HEK293 (cell line): Measurements from ENCODE around the gene PDZRN3.
A peak's percentile ranks its signal among the peaks of the same experiment; 100 is the strongest.

Experiments used
- CTCF ChIA-PET: fragments of 350-600 bp; formaldehyde crosslinking; extraction: SDS; loops from one replicate; lab custom pipeline; 2021; ENCODE audit warnings: antibody characterized with exemption; lab: Yijun Ruan, JAX
- POLR2A ChIA-PET: fragments of 300-600 bp; formaldehyde crosslinking; extraction: SDS; loops from one replicate; lab custom pipeline; 2020; ENCODE audit warnings: antibody characterized with exemption, inconsistent platforms; lab: Yijun Ruan, JAX
- H3K27ac ChIP-seq: fragments of 200-500 bp; sonication (Bioruptor generic); 2 replicates; pipeline ENCODE4 v1.5.1; 2014; ENCODE audit warnings: low read depth, low read length, control low read depth, inconsistent platforms; ENCODE audit errors: extremely low read depth
- H3K36me3 ChIP-seq, 2 experiments: fragments of 200-500 bp in 1 of 2; sonication (Bioruptor generic) in 1 of 2; 1 replicate in 1 of 2; 2 replicates in 1 of 2; pipeline ENCODE4 v1.5.1; 2014 to 2017; ENCODE audit warnings: inconsistent platforms in 2 of 2, low read length in 2 of 2; ENCODE audit not compliant: control insufficient read depth in 2 of 2, insufficient read depth in 1 of 2
- H3K4me1 ChIP-seq: fragments of 200-500 bp; sonication (Bioruptor generic); 2 replicates; pipeline ENCODE4 v1.5.1; 2014; ENCODE audit warnings: mild to moderate bottlenecking, low read length, inconsistent platforms; ENCODE audit not compliant: control insufficient read depth, insufficient read depth
- H3K4me3 ChIP-seq: 2 replicates; pipeline ENCODE4 v1.5.1; 2011; ENCODE audit warnings: low read depth, mild to moderate bottlenecking, control low read depth, low read length, moderate library complexity
- H3K9me3 ChIP-seq: fragments of 200-500 bp; sonication (Bioruptor generic); 2 replicates; pipeline ENCODE4 v1.5.1; 2014; ENCODE audit warnings: low read depth, low read length, inconsistent platforms; ENCODE audit not compliant: control insufficient read depth, insufficient read depth
- CTCF ChIP-seq: fragments of 450-650 bp; formaldehyde crosslinking; IDR thresholded peaks from 2 replicates; pipeline ENCODE4 v1.5.1; 2016; ENCODE audit warnings: missing biosample characterization, missing genetic modification characterization
- GLIS2 ChIP-seq: fragments of 450-650 bp; formaldehyde crosslinking; IDR thresholded peaks from 2 replicates; pipeline ENCODE4 v1.5.1; 2016; ENCODE audit warnings: missing biosample characterization, missing genetic modification characterization
- OSR2 ChIP-seq: fragments of 450-650 bp; formaldehyde crosslinking; IDR thresholded peaks from 2 replicates; pipeline ENCODE4 v1.5.1; 2016; ENCODE audit warnings: missing biosample characterization, missing genetic modification characterization
- ZFP69B ChIP-seq: fragments of 450-650 bp; formaldehyde crosslinking; IDR thresholded peaks from 2 replicates; pipeline ENCODE4 v1.5.1; 2016; ENCODE audit warnings: missing biosample characterization, missing genetic modification characterization
- ZNF155 ChIP-seq: fragments of 450-650 bp; formaldehyde crosslinking; IDR thresholded peaks from 2 replicates; pipeline ENCODE4 v1.5.1; 2016; ENCODE audit warnings: missing biosample characterization, missing genetic modification characterization
- ZNF184 ChIP-seq: fragments of 450-650 bp; IDR thresholded peaks from 2 replicates; pipeline ENCODE4 v1.5.1; 2018; ENCODE audit warnings: missing biosample characterization, mild to moderate bottlenecking, missing genetic modification characterization
- ZNF26 ChIP-seq: fragments of 450-650 bp; formaldehyde crosslinking; IDR thresholded peaks from 2 replicates; pipeline ENCODE4 v1.5.1; 2016; ENCODE audit warnings: missing biosample characterization, missing genetic modification characterization
- ZNF473 ChIP-seq: fragments of 450-650 bp; formaldehyde crosslinking; IDR thresholded peaks from 2 replicates; pipeline ENCODE4 v1.5.1; 2017; ENCODE audit warnings: missing biosample characterization, missing genetic modification characterization
- ZNF600 ChIP-seq: fragments of 450-650 bp; formaldehyde crosslinking; IDR thresholded peaks from 2 replicates; pipeline ENCODE4 v1.5.1; 2016; ENCODE audit warnings: missing biosample characterization, missing genetic modification characterization
- ZNF624 ChIP-seq: fragments of 450-650 bp; formaldehyde crosslinking; IDR thresholded peaks from 2 replicates; pipeline ENCODE4 v1.5.1; 2017; ENCODE audit warnings: missing biosample characterization, missing genetic modification characterization
- ZSCAN16 ChIP-seq: fragments of 450-650 bp; formaldehyde crosslinking; IDR thresholded peaks from 2 replicates; pipeline ENCODE4 v1.5.1; 2016; ENCODE audit warnings: missing biosample characterization, missing genetic modification characterization
- ZSCAN4 ChIP-seq: fragments of 450-650 bp; formaldehyde crosslinking; IDR thresholded peaks from 2 replicates; pipeline ENCODE4 v1.5.1; 2017; ENCODE audit warnings: missing biosample characterization, missing genetic modification characterization
- ZXDB ChIP-seq: fragments of 450-650 bp; formaldehyde crosslinking; IDR thresholded peaks from 2 replicates; pipeline ENCODE4 v1.5.1; 2016; ENCODE audit warnings: missing biosample characterization, missing genetic modification characterization

PDZRN3 gene

GRCh38 chr3:73516631-73517030 is 108.1 kb downstream of the PDZRN3 start:
- Histone ChIP-seq H3K4me1 (no peaks in the 10 kb centered on the region), H3K27ac (no peak overlapping the region), H3K4me3 (no peak overlapping the region), H3K9me3 (no peaks in the 10 kb centered on the region), H3K36me3 (no peaks in the 10 kb centered on the region)
- ChIA-PET POLR2A (no interaction called here), CTCF (no interaction called here)
- no peak for TF ChIP-seq ZNF600 (tag by site-specific recombination)
- TF ChIP-seq ZSCAN4 (tag by site-specific recombination) = no peak
- no peak for TF ChIP-seq ZNF184 (tag by site-specific recombination)

- TF ChIP-seq ZNF473 (tag by site-specific recombination) = no peak
- 0 out of 2 replicates have a peak, but pooled peaks have one; percentile 25 for TF ChIP-seq OSR2
- no peak overlapping the region for H3K27ac ChIP-seq
- H3K4me1 ChIP-seq = no peaks in the 10 kb centered on the region
- POLR2A ChIA-PET = no interaction called here
- no peaks in the 10 kb centered on the region for H3K36me3 ChIP-seq
- H3K4me3 ChIP-seq = no peak overlapping the region
- no peaks in the 10 kb centered on the region for H3K9me3 ChIP-seq
- CTCF ChIA-PET = interaction anchor here (1.0 kb wide), 1 partner anchor 10 kb away, joined by 4 read pairs; no protein-coding TSS in a partner anchor
These were observed 111.5 kb downstream of the PDZRN3 start for GRCh38 chr3:73513260-73513659.

- Histone ChIP-seq H3K4me3 (no peak overlapping the region), H3K4me1 (no peaks in the 10 kb centered on the region), H3K36me3 (no peaks in the 10 kb centered on the region), H3K9me3 (no peaks in the 10 kb centered on the region), H3K27ac (no peak overlapping the region)
- ChIA-PET POLR2A (no interaction called here), CTCF (interaction anchor here (0.6 to 0.7 kb wide), 2 partner anchors 57 to 213 kb away, joined by 3 to 4 read pairs; no protein-coding TSS in a partner anchor)
- TF ChIP-seq GLIS2 (tag by site-specific recombination) (no peak), ZSCAN16 (tag by site-specific recombination) (no peak), ZFP69B (tag by site-specific recombination) (no peak), ZNF184 (tag by site-specific recombination) (no peak), ZXDB (tag by site-specific recombination) (no peak), ZNF155 (no peak), ZNF624 (tag by site-specific recombination) (no peak), CTCF (tag by site-specific recombination) (no peak), ZNF26 (tag by site-specific recombination) (no peak)
These were observed 112.9 kb downstream of the PDZRN3 start for GRCh38 chr3:73511571-73512525.
